Umbilical cord (tissue), 2 donors: Measurements from ENCODE around the gene ESPNL. TPM values are rescaled to one million over a fixed set of nuclear protein-coding genes. Genes with fewer than 3 reads are reported as not detected.

ENCODE experiments used
- DNase-seq: peaks from one replicate; pipeline ENCODE4 v3.0.0-alpha.2; 2015; ENCODE audit warnings: low spot score
- total RNA-seq: library from RNA; depleted of rRNA; stranded (reverse); fragments of >200 nt; gene quantifications from one replicate; pipeline ENCODE4 v1.2.3, GENCODE V29; 2014; ENCODE audit warnings: low replicate concordance; ENCODE audit not compliant: insufficient read depth

ESPNL gene
- total RNA-seq, 1 donor from 2014 or later, result 5.5 TPM

DNA sequence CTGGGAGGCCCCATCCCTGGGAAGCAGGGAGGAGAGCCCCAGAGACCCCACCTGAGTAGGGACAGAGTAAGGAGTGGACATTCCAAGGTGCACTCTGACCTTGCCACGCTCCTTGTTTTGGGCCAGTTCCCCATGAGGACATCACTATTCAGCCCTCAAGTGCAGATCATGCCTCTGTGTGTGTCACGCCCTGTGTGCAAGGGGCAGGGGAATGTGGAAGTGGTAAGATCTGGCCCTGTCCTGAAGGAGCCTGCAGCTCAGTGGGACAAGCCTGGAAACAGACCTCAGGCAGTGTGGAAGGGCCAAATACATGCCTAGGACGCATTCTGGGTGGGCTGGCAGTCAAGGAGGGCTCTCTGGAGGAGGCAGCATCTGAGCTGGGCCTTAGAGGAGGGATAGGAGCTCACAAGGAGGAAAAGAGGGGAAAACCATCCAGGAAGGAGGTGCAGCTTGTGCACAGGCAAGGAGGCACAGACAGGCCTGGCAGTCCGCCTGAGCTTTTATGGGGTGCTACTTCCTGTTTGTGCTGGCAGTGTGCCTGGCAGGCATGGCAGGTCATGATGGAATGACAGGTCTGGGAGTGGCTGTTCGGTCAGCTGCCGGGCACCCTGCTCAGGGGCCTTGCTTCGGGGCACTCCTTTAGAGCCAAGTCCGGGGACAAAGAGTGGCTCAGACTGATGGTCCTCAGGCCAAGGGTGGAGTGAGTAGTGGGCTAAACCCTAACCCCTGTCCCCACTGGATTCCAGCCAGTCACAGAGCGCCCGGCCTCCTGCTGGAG is 41.6 kb downstream of the ESPNL start:
- DNase-seq, result no peak

DNA sequence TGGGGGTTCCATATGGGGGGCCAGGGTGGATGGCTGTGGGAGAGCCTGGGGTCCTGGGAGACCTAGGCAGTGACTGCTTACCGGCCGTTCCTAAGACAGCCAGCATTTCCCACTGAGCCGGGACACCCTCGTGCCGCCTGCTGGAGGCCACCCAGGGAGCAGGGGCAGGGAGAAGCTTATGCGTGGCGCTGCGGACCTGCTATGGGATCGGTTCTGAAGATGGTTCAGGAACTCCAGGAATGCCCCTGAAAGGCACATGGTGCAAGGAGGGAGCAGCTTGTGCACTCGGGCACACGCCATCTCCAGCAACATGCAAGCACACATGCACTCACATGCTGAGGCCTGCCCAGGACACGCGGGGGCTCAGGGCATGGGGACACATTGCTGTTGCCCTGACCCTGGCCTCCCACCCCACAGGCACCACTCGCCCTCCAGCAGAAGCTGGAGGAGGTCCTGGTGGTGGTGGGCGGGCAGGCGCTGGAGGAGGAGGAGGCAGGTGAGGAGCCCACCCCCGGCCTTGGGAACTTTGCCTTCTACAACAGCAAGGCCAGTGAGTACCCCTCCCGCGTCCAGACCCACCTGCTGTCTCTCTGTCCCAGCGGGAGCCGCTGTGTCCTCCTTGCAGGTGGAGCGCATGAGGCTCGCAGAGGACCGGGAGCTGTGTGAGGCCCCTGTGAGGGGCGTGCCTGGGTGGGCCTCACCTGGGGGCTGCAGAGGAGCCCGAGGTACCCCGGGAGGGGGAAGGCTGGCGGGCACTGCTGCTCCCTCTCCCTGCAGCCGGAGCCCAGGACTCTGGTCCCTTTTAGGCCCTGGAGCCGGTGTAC is 42.5 kb downstream of the ESPNL start:
- no peak for DNase-seq

DNA sequence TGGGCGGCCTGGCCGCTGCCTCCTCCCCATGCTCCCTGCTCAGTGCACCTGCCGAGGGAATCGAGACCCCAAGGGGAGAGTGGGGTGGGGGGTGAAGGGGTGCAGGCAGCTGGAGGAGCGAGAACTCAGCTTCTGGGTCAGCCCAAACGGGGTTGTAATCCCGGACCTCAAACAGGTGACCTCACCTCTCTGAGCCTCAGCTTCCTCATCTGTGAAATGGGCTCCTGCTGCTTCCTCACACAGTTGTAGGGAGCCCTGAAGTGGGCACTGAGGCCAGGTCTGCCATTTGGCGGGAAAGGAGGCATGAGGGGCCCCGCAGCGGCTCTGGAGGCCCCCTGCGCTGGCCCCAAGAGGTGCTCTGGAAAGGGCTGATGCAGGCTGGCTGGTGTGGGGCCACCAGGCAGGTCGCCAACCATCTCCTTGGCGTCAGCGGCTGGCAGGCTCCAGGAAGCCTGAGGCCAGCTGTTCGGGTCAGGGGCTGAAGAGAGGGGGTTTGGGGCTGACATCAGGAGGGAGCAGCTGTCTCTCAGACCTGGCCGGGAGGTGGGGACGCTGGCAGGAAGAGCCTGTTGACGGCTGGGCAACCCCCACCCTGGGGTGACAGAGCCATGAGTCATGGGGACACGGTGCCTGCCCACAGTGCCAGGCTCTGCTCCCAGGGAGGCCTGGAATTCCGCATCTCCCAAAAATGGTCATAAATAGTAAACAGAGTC is 43.3 kb downstream of the ESPNL start:
- DNase-seq, result no peak

DNA sequence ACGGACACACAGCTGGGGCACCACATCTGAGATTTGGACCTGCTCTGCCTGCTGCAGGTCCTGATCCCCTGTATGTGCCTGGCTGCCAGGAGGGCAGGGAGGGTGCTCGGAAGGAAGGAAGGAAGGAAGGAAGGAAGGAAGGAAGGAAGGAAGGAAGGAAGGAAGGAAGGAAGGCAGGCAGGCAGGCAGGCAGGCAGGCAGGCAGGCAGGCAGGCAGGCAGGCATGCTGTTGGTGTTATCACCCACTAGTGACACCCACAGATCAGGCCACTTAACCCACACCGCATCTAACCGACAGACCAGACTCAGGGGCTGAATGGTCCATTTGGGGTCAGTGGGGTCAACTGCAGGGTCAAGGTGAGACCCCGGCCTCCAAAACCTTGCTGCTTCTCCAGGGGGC is 44.1 kb downstream of the ESPNL start:
- DNase-seq, result no peak

DNA sequence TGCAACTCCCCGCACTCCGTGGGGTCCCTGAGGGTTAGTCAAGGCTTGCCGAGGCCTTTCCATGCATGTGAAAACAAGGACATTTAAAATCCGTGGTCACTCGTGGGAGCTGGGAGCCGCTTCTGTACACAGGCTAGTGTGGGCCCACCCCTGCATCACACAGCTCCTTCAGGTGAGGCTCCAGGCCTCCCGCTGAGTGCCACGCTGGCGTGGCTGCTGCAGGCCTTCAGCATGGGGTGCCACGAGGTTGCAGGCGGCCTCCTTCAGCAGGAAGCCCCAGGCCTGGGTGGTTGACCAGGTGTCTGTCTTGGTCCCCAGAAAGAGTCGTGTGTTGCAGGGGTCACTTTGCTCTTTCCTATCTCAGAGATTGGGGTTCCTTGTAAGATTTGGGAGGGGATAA is 44.9 kb downstream of the ESPNL start:
- no peak for DNase-seq

DNA sequence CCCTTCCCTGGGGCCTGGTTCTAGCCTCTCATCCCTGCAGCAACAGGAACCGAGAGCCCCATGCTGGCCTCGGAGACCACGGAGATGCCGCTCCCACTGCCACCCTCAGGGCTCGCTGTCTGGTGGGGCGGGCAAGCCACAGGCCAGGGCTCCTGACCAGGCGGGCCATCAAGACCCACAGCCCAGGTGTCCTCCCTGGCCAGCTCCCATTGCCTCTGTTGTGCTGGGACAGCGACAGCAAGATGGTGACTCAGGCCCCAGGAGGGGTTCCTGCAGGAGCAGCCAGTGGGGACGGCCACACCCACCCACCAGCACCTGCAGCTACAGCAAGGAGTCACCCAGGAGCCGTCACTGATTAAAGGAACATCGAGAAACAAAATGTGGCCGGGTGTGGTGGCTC is 45.7 kb downstream of the ESPNL start:
- DNase-seq, result no peak

DNA sequence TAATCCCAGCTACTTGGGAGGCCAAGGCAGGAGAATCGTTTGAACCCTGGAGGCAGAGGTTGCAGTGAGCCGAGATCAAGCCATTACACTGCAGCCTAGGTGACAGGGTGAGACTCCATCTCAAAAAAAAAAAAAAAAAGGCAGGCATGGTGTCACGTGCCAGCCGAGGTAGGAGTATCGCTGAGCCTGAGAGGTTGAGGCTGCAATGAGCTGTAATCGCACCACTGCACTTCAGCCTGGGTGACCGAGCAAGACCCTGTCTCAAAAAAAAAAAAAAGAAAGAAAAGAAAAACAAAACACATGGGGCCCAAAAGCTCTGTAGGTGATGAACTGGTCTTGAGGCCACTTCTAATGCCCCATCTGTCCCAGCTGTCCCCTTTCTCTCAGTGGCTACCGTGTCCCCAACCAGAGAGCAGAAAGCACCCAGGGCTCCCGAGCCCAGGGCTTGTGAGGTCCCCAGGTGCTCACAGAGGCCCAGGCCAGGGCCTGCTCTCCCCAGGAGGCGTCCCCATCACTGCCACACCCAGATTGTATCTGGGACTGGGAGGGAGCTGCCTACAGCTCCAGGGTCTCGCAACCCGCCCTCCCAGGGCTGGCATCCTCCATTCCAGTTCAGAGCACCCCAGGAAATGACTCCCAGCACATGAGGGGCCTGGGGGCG is 46.9 kb downstream of the ESPNL start:
- no peak for DNase-seq

DNA sequence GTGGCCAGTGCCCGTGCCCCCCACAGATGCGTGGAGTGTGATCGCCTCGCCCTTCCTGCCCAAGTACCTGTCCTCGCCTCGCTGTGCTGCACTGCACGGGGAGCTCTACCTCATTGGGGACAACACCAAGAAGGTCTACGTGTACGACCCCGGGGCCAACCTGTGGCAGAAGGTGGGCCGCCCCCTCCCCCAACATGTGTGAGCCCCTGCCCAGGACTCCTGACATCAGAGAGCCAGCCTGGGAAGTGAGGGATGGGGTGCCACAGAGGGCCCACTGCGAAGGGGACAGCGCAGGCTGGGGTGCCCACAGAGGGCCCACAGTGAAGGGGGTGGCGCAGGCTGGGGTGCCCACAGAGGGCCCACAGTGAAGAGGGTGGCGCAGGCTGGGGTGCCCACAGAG is 48.8 kb downstream of the ESPNL start:
- DNase-seq, result no peak

DNA sequence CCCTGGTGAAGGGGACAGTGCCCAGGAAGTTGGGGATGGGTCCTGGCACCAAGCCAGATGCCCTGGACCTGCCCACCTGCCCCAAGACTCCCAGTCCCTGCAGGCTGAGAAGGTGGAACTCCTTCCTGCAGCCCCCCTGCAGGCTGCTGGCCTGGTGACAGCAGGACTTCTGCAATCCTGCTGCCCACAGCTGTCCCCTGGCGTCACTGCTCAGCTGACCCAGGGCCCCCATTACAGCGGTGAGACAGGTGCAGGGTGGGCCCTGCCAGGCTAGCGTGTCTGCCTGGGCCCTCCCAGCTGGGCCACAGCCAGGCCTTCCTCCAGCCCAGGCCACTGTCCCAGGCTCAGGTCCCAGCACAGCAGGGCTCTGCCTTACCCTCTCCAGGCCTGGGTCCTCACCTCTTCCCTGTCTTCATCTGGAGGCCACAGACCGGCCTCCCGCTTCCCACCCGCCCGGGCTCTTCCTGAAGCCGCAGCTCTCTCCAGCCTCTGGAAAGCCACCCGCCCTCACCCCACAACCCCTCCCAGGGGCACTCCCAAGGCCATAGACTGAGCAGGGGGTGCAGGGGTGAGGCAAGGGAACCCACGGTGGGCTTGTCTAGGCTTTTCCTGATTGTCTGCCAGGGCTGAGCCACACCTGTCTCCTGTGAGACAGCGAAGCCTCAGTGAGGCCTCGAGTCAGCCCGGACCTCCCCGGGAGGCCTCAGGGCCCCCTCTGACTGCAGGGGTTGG is 49.9 kb downstream of the ESPNL start:
- no peak for DNase-seq

DNA sequence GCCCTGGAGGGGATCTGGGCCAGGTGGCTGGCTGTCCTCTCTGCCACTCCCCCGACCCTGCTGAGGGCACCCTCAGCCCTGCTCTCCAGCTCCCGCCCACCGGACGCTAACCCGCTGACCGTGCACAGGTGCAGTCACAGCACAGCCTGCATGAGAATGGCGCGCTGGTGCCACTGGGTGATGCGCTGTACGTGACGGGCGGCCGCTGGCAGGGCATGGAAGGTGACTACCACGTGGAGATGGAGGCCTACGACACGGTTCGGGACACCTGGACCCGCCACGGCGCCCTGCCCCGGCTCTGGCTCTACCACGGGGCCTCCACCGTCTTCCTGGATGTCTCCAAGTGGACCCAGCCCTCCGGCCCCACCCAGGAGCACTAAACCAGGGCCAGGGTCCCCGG is 50.5 kb downstream of the ESPNL start:
- no peak for DNase-seq

DNA sequence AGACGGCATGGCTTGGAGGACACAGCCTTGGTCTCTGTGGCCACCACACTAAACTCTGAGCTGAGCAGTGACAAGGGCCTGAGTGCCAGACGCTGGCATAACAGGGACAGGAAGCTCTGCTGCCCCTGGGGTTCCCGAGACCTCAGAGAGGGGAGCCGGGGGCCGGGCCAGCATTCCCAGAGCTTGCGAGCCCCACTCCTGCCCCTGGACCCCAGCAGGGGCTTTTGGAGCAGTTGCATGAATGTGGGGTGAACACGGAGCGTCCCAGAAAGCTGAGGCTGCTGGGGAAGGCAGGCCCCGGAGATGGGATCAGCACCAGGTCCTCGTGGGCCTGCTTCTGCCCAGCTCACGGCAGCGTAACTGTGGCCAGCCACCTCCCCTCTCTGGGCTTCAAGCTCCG is 51.1 kb downstream of the ESPNL start:
- DNase-seq, result no peak

DNA sequence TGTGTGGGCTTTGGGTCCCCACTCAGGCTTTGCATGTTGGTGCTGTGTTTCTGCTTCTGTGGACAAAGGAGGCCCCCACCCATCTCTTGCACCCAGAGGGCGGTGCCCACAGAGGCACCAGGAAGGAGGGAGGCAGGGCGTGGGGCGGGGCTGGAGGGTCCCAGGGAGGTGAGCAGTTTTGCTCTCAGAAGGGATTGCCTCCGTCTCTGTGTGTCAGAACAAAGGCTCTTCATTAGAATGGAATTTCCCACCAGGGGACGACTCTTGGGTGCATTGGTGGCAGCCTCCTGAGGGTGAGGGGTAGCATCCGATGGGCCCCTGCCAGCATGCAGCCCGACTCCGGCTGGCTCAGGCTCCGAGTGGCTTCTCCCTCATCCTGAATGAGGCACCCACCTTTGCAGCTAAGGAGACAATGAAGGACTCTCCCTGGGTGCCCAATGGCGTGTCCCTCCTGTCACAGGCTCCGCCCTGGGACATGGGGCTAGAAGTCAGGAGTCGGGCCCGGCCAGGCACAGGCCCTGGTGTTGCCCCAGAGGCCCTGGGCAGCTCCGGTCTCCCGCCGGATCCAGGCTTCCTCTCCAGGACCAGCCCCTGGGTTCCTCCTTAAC is 51.6 kb downstream of the ESPNL start:
- no peak for DNase-seq

DNA sequence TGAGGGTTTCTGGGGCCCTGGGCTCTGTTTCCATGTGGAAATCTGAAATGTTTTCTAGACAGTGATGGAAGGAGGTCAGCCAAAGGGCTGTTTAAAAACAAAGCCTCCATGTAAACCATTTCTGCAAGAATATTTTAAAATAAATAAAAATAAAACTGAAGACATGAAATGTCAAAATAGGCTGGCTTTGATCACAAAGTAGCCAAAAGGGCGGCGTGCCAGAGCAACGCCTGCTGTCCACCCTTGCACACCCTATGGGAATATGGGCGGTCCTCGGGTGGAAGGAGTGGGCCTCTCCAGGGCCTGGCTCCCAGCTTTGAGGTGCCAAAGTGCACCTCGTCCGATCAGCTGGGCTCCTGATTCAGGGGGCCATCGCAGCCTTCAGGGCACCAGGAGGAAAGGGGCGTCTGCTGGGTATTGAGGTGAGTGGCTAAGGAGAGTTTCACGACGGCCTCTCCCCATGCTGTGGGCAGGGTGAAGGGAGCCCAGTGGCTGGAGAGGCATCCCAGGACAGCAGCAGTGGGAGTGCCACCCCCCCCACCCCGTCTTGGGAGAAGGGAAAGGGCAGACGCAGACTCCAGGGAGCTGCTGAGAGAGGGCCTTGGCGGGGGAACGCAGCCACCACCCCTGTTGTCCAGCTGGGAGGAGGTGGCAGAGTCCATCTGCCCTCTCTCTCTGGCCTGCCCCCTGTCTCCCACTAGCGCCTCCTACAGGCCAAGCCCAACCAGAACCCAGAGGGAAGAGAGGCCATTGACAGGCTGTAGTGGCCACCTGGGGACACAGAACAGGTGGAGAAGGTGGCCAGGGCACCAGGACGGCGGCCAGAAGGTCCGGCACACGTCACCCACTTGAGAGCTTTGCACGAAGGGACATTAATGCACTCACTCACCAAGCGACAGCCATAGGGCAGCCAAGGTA is 52.9 kb downstream of the ESPNL start:
- DNase-seq, result no peak

DNA sequence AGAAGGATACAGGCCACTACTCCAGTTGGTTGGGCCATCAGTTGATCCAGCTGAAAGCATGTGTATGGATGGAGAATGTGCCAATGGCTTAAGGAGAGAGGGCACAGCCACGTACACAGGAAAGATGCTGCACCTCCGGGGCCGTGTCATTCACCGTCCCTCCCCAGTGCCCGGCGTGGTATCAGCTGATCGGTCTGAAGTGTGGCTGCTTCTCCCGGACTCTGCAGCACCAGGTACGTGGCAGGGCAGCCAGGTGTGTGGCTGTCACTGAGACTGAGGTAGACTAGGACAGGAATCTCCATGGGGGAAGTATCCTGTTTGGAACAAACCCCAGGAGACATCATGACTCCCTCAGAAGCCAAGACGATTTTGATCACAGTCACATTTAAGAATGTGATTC is 54.4 kb downstream of the ESPNL start:
- no peak for DNase-seq

DNA sequence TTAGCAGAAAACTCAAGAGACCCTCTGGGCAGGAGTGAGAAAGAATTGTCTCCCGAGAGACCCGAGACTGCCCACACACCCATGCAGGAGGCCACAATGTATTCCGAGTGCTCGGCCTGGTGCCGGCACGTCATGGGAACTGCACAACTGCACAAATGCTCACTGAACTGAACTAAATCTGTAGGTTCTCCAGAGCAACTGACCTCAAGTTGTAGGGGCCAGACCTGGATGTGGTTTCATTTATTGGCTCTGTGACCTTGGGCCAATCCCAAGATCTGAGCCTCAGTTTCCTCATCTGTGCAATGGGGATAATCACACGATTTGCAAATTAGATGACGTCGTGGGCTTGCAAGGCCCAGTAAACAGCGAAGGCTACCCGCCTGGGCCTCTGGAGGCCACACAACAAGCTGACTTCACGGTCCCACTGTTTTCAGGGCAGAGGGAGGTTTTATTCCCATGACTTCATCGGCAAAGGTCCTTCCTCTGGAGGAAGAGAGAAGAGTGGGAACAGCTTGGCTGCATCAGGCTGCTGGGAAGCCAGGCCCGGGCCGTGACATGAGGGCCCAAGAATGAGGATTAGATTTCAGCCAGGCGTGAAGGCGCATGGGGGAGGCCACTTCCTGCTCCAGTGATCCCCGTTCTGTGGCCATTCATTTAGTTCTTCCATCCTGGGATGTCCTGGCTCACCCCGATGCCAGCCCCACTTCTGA is 55.1 kb downstream of the ESPNL start:
- DNase-seq, result no peak

DNA sequence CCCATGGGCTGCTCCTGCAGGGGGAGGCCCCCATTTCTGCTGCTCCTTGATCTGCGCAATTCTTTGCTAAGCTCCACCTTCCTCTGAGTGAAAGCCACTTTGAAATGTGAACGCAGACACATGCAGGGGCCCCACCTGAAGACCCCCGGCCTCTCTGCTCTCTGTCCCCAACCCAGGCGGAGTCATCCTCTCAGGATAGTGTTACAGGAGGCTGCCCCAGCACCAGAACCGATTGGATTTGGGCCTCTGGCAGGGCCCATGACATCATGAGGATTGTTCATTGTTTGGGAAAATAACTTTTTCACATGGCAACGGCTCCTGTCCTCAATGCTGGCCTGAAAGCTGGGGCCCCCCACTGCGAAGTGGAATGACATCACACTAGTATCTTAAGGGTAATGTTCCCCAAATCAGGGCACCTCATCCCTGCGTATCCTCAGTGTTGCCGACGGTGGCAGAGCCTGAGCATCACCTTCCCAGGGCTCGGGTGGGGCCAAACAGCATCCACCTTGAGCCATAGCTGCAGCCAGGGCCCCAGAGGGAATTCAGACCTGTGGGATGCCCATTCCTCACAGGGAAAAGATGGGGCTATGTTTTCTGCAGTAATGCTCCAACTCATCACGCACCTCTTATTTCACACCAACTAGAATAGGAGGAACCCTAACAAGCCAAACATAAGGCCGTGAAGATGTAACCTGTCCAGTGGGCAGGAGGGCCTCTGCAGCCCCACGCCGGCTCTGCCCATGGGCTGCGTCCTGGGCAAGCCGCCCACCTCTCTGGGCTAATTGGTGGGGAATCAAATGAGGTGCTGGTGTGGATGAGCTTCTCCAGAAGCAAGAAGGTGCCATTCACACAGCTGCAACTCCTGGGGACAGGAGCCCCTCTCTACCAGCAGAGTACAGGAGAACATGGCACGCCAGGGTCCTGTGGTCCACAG is 55.9 kb downstream of the ESPNL start:
- DNase-seq, result no peak

DNA sequence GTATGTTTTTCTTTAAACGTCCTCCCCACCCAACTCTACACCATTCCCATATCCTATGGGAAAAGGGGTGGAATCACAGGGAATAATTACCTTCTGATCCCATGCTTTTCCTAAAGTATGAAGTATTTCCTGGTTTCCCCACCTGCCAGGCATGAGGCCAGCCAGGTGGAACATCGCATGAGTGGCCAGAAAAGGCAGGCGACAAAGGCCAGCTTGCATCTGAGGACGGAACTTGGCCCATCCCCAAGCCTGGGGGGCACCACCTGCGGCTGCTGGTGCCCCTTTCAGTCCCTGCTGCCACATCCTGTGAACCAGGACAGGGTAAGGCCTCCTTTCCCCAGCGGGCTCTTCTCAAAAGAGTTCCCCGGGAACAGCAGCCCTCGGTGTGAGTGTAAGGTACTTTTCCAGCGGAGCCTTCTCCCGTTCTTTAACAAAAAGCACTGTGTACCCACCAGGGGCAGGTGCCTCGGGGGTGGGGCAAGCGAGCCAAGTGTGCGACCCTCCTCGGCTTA is 57.4 kb downstream of the ESPNL start:
- DNase-seq, result no peak

DNA sequence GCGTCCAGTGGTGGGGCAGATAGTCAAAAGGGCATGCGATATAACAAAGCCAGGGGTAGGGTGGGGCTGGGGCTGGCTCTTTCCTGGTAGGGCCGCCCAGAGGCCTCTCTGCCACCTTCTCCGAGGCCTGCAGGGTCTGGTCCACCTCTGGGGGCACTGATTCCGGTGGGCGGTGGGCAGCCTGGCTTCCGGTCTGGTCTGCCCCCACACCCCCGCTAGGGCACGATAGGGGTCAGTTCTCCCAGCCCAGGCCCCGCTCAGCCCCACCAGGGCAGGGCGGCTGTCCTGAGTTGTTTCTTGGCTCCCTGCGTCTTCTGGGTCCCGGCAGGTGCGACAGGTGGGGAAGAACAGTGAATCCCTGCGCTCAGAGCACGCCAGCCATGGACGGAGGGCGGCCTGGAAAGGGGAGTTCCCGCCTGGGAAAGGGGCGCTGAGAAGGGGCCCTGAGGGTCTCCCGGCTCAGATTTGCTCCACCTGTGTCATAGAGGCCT is 57.9 kb downstream of the ESPNL start:
- no peak for DNase-seq
